ENCODE measurements around the gene WBP4.

DNA sequence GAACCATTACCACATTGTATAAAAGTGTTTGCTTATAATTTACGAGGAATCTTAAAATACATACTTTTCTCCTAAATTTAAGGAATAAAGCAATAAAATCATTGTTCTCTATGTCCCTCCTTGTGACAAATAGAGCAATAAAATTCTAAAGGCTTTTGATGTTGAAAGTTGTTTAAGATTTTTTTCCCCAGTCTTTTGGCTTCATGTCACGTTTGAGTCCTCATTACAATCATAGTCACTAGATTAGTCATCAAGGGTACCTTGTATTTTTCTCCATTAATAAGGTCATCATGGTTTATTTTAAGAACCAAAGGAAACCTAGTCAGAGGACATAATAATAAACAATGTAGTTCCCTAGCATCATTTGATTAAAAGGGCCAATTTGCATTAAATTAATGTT is 3.2 kb downstream of the WBP4 start:
- no peak for TF ChIP-seq CTCF (IDR thresholded peaks at IDR 0.05; ENCODE audit: borderline replicate concordance, extremely low read depth, low read length, poor library complexity, severe bottlenecking)
- TF ChIP-seq EZH2 (IDR thresholded peaks at IDR 0.05; ENCODE audit: borderline replicate concordance, low read depth, low read length, severe bottlenecking), result no peak

Data from DND-41 (cell line).